Measurements from ENCODE around the gene ATP2C2.

DNA sequence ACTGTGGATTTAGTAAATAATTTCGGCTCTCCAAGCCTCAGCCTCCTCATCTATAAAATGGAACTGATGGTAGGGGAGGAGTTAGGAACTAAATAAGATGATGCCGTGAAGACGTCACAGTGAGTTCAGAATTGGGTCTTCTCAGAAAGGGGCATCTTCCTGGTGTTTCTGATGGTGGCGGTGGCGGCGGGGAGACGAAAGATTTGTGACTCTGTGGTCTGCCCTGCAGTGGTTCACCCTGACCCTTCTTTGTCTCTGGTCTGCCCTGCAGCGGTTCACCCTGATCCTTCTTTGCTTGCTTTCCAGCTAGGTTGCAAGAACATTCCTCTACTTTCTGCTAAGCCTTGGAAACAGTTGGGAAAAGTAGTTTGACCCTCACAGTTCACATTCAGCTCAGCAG is 39.3 kb upstream of the ATP2C2 start:
- TF ChIP-seq, protein P1, sequence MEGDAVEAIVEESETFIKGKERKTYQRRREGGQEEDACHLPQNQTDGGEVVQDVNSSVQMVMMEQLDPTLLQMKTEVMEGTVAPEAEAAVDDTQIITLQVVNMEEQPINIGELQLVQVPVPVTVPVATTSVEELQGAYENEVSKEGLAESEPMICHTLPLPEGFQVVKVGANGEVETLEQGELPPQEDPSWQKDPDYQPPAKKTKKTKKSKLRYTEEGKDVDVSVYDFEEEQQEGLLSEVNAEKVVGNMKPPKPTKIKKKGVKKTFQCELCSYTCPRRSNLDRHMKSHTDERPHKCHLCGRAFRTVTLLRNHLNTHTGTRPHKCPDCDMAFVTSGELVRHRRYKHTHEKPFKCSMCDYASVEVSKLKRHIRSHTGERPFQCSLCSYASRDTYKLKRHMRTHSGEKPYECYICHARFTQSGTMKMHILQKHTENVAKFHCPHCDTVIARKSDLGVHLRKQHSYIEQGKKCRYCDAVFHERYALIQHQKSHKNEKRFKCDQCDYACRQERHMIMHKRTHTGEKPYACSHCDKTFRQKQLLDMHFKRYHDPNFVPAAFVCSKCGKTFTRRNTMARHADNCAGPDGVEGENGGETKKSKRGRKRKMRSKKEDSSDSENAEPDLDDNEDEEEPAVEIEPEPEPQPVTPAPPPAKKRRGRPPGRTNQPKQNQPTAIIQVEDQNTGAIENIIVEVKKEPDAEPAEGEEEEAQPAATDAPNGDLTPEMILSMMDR (conservative IDR thresholded peaks at IDR 0.05; ENCODE audit: low read length), result no peak
- TF ChIP-seq EZH2phosphoT487 (IDR thresholded peaks at IDR 0.05; ENCODE audit: borderline replicate concordance), result no peak

Measured in Loucy (cell line).